OCI-LY3 (cell line): ENCODE results near the gene PCNP.

Experiments used
- EZH2phosphoT487 ChIP-seq: fragments of 200-600 bp; shearing (Covaris generic); IDR thresholded peaks from 2 replicates; pipeline ENCODE4 v1.6.1; 2018; ENCODE audit warnings: antibody characterized with exemption, mixed run types, low read depth
- TF ChIP-seq, protein P1 (sequence below): fragments of 200-600, 300-600 bp; sonication (generic); IDR thresholded peaks from 2 replicates; pipeline ENCODE4 v1.5.1; 2014; ENCODE audit warnings: antibody characterized with exemption, low read length, low read depth

DNA sequence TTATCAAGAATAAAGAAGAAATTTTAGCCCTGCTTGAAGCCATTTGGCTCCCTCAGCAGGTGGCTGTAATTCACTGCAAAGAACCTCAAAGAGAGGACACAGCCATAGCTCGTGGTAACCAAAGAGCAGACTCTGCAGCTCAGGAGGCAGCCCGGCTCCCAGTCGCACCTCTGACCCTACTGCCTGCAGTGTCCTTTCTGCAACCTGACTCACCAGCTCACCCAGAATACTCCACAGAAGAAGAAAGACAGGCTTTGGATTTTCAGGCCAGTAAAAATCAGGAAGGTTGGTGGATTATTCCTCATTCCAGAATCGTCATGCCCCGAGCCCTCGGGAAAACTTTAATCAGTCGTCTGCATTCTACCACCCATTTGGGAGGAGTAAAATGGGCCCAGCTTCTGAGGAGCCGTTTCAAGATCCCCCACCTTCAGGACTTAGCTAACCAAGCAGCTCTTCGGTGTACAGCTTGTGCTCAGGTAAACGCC is 64.3 kb downstream of the PCNP start:
- TF ChIP-seq, protein P1, sequence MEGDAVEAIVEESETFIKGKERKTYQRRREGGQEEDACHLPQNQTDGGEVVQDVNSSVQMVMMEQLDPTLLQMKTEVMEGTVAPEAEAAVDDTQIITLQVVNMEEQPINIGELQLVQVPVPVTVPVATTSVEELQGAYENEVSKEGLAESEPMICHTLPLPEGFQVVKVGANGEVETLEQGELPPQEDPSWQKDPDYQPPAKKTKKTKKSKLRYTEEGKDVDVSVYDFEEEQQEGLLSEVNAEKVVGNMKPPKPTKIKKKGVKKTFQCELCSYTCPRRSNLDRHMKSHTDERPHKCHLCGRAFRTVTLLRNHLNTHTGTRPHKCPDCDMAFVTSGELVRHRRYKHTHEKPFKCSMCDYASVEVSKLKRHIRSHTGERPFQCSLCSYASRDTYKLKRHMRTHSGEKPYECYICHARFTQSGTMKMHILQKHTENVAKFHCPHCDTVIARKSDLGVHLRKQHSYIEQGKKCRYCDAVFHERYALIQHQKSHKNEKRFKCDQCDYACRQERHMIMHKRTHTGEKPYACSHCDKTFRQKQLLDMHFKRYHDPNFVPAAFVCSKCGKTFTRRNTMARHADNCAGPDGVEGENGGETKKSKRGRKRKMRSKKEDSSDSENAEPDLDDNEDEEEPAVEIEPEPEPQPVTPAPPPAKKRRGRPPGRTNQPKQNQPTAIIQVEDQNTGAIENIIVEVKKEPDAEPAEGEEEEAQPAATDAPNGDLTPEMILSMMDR, result peak; percentile 33; the same call in 1 of the 2 replicates
- no peak for TF ChIP-seq EZH2phosphoT487
